NCI-H526 (cell line): ENCODE data around the gene EIF4G3.
A peak's percentile ranks its signal among the peaks of the same experiment; 100 is the strongest.
"Not testable (repeated sequence)": the region's sequence is repeated elsewhere in the genome, so short reads cannot be mapped to it uniquely, and the experiment has no call there.

ENCODE experiments used
- DNase-seq, 2 experiments: peaks; one replicate each; lab custom pipeline; 2025; lab: John Stamatoyannopoulos, UW

EIF4G3 gene

DNA sequence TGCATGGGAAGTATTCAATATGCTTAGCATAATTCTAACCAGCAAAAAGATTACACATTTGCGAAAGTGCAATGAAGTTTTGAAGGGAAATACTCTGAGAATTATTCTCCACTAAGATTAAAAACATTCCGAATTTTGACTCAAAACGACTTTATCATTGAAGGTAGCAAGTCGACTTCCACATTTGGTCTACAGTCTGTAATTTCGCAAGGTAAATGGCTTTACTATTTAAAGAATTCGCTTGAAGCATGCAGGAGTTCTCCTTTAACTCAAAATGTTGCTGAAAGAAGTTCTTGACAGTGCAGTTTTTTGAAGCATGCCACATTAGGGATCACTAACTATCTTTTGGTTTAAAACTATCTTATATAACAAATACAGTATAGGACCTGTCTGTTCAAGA is 228.6 kb downstream of the EIF4G3 start:
- DNase-seq = no peak

- no peak for DNase-seq
Observed at GRCh38 chr1:20947409-20947808, 229.3 kb downstream of the EIF4G3 start.

- DNase-seq = no peak
Observed at GRCh38 chr1:20936621-20937020, 240.1 kb downstream of the EIF4G3 start.

GRCh38 chr1:20936216-20936615 is 240.5 kb downstream of the EIF4G3 start:
- DNase-seq = no peak

- DNase-seq = no peak
Observed at GRCh38 chr1:20935717-20936116, 241.0 kb downstream of the EIF4G3 start.

DNA sequence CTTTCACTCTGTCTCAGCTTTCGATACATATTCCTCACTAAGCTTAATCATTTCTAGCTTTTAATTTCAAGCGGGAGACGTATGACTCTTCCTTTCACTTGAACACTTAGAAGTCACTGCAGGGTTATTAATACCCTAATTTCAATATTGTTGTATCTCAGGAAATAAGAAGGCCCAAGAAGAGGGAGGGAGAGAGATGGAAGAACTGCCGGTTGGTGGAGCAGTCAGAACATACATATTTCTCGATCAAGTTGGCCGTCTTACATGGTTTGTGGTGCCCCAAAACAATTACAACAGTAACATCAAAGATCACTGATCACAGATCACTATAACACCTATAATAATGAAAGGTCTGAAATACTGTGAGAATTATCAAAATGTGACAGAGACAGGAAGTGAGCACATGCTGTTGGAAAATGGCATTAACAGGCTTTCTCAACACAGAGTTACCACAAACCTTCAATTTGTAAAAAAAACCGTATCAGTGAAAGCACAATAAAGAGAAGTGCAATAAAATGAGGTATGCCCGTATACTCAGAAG is 244.2 kb downstream of the EIF4G3 start:
- DNase-seq = no peak

DNA sequence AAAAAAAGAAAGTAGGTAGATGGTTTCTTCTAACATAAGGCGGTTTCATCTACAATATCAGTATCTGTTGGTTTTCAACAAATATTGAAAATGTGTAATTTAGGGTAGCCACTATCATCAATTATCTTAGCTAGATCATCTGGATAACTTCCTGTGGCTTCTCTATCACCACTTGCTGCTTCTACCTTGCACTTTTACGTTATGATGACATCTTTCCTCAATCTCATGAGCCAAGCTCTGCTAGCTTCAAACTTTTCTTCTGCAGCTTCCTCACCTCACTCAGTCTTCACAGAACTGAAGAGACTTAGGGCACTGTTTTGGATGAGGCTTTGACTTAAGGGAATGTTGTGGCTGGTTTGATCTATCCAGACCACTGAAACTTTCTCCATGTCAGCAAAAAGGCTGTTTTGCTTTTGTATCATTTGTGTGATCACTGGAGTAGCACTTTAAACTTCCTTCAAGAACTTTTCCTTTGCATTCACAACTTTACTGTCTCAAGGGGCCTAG is 244.7 kb downstream of the EIF4G3 start:
- no peak for DNase-seq

GRCh38 chr1:20930427-20930826 is 246.3 kb downstream of the EIF4G3 start:
- DNase-seq = no peak

- DNase-seq = no peak
Observed at GRCh38 chr1:20928146-20928545, 248.6 kb downstream of the EIF4G3 start.

- DNase-seq = no peak
Observed at GRCh38 chr1:20921285-20921684, 255.4 kb downstream of the EIF4G3 start.

GRCh38 chr1:20913242-20913641 is 263.5 kb downstream of the EIF4G3 start:
- DNase-seq = no peak

GRCh38 chr1:20907526-20907925 is 269.2 kb downstream of the EIF4G3 start:
- not testable (repeated sequence) for DNase-seq

GRCh38 chr1:20903437-20903836 is 273.3 kb downstream of the EIF4G3 start:
- DNase-seq = no peak

- DNase-seq = no peak
Observed at GRCh38 chr1:20900056-20900455, 276.6 kb downstream of the EIF4G3 start.

- DNase-seq = no peak
Observed at GRCh38 chr1:20899154-20899972, 277.3 kb downstream of the EIF4G3 start.

DNA sequence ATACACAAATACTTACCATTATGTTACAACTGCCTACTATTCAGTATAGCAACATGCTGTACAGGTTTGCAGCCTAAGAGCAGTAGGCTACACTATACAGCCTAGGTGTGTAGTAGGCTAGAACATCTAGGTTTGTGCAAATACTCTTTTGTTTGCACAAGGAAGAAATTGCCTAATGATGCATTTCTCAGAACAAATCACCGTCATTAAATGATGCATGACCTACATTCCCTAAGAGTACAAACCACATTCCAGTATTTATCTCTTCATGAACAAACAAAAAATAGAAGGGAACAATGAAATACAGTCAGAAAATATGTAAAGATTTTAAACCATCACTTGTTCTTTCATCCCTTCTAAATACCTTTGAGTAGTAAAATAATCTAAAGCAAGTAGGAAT is 279.9 kb downstream of the EIF4G3 start:
- peak in 1 of 2 experiments; percentile 8 for DNase-seq

GRCh38 chr1:20893931-20894330 is 282.8 kb downstream of the EIF4G3 start:
- no peak for DNase-seq

DNA sequence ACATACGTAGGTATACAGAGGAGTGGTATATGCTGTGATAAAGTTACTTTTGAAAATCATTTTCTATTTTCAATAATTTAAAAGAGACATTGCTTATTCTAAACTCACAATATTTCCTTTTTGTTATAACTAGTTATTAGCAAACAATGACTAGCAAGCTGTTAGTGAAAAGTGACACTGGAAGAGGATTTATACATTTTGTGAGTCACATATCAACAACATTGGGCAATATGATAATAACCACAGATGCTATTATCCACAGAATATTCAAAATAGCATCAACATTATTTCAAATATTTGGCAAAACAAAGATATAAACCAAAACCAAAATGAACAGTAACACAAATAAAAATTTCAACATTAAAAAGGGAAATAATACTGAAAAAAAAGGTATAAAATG is 285.6 kb downstream of the EIF4G3 start:
- no peak for DNase-seq

GRCh38 chr1:20887246-20887645 is 289.5 kb downstream of the EIF4G3 start:
- DNase-seq = no peak

GRCh38 chr1:20885121-20885520 is 291.6 kb downstream of the EIF4G3 start:
- DNase-seq = no peak

GRCh38 chr1:20884513-20884912 is 292.2 kb downstream of the EIF4G3 start:
- no peak for DNase-seq

DNA sequence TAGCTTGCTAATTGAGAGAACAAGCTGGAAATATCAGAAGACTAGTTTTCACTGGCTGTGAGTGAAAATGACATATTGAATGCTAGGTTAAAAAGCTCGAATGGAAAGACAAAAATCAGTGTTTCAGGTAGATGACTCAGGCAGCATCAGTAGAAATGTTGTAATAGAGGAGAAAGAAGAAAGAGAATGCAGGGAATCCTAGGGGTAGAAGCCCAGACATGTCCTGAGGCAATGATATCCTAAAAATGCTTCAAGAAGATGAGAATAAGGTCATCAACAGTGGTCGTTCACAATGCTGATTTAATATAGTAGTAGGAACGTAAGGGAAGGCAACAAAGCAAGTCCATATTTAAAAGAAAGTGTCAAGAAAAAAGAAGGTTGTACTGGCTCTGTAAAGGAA is 292.9 kb downstream of the EIF4G3 start:
- no peak for DNase-seq

GRCh38 chr1:20882837-20883236 is 293.9 kb downstream of the EIF4G3 start:
- DNase-seq = no peak

DNA sequence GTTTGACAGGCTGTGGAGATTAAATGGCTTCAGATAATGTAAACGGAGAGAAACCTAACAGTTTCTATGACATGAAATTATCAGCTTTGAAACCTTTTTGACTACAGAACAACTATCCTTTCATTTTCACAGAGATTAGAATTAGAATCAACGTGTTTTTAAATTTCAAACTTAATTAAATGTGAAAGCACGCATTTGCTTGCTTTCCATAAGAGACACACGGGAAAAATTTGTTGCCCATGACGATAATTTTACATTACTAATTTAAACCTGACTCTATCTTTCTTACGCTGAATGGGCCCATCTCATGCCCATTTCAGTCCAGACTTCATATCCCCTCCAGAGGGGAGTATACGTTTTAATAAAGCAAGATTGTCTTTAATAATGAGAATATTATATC is 297.9 kb downstream of the EIF4G3 start:
- no peak for DNase-seq
